PC-3 (cell line): ENCODE results near the gene CDH13.

Source experiments
- EZH2 ChIP-seq: fragments of 300-600 bp; sonication (generic); IDR thresholded peaks from one replicate; pipeline ENCODE4 v1.6.1; 2017; ENCODE audit warnings: antibody characterized with exemption, mild to moderate bottlenecking, low read length; ENCODE audit not compliant: unreplicated experiment
- EZH2phosphoT487 ChIP-seq: fragments of 300-600 bp; sonication (generic); IDR thresholded peaks from 2 replicates; pipeline ENCODE4 v1.6.1; 2018; ENCODE audit warnings: mild to moderate bottlenecking, antibody characterized with exemption, low read length, borderline replicate concordance
- TF ChIP-seq, protein P1 (sequence below): fragments of 300-600 bp; sonication (generic); conservative IDR thresholded peaks from 2 replicates; pipeline ENCODE4 v1.5.1; 2017; ENCODE audit warnings: antibody characterized with exemption, low read depth, mild to moderate bottlenecking, low read length

DNA sequence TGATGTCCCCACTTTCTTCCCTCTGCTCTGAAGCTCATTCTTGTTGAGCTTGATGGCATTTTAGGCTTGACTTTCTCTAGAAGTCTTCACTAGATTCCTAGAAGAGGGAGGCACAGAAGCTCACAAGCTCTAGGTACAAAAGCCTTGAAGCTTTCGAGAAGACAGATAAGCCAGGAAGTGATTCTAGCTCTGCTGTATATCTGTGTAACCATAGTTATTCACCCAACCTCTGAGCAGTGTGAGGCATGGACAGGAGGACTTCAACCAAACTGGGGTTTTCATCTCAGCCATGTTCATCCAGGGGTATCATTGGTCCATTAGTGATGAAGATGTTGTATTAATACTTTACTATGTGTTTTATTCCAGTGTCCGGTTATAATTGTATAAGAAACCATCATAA, 299.7 kb downstream of the CDH13 start:
- TF ChIP-seq, protein P1, sequence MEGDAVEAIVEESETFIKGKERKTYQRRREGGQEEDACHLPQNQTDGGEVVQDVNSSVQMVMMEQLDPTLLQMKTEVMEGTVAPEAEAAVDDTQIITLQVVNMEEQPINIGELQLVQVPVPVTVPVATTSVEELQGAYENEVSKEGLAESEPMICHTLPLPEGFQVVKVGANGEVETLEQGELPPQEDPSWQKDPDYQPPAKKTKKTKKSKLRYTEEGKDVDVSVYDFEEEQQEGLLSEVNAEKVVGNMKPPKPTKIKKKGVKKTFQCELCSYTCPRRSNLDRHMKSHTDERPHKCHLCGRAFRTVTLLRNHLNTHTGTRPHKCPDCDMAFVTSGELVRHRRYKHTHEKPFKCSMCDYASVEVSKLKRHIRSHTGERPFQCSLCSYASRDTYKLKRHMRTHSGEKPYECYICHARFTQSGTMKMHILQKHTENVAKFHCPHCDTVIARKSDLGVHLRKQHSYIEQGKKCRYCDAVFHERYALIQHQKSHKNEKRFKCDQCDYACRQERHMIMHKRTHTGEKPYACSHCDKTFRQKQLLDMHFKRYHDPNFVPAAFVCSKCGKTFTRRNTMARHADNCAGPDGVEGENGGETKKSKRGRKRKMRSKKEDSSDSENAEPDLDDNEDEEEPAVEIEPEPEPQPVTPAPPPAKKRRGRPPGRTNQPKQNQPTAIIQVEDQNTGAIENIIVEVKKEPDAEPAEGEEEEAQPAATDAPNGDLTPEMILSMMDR: no peak
- no peak for TF ChIP-seq EZH2
- TF ChIP-seq EZH2phosphoT487: no peak
